HG02623 (cell line): ENCODE results near the gene INTS14.
A peak's percentile ranks its signal among the peaks of the same experiment; 100 is the strongest.

Experiments
- ATAC-seq: cut with Tn5 transposase; IDR thresholded peaks from one replicate; pipeline ENCODE4 v1.9.1; 2021; ENCODE audit warnings: moderate library complexity; ENCODE audit not compliant: unreplicated experiment

Gene INTS14

GRCh38 chr15:65533057-65533756 lies 77.7 kb downstream of the INTS14 start:
- no peak for ATAC-seq

- ATAC-seq, result no peak
These were observed 78.2 kb downstream of the INTS14 start for GRCh38 chr15:65532738-65533051.

GRCh38 chr15:65530318-65531111 lies 80.4 kb downstream of the INTS14 start, which contains the start of gene HACD3:
TSS of gene HACD3 (plus strand) at chr15:65530463. CDS start at chr15:65530632, 169 bp downstream.
- ATAC-seq, result peak; percentile 78

GRCh38 chr15:65529762-65530317 lies 81.1 kb downstream of the INTS14 start:
- ATAC-seq, result peak; percentile 8
